Muscle of arm (tissue), 12 donors: ENCODE measurements around the gene TRAF2. TPM values are rescaled to one million over a fixed set of nuclear protein-coding genes. Genes with fewer than 3 reads are reported as not detected.

Experiments used
- DNase-seq: peaks from one replicate; pipeline ENCODE4 v3.0.0-alpha.2; 2013
- polyA plus RNA-seq, 12 donors: library from polyadenylated mRNA; unstranded; fragments of 120-200 nt; gene quantifications; one replicate each; pipeline ENCODE4 v1.2.1, GENCODE V29; 2013; ENCODE audit not compliant: insufficient read length in 12 of 12

Gene TRAF2
- polyA plus RNA-seq, 12 donors: 7.1 to 15.5 (median 9.1) TPM; not detected in 1

DNA sequence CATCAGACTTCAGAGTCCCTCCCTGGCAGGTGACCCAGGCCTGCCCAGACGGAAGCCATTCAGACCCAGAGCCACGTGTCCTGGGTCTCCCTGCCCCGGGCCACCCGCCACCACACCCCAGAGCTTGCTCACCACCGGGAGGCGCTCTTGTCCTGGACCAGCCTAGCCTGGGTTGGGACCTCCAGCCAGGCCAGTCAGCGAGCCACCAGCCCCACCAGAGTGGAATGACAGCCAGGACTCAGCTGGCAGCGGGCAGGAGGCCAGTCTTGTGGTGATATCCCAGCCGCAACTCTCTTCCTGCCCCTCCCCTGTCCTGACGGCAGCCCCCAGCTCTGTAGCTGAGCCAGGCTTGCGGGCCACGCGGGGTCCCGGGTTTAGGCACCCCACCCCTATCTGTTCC lies 89.3 kb downstream of the TRAF2 start:
- DNase-seq: no peak

Other genes starting within 250 kb of the TRAF2 start
- gene EGFL7, start 223.6 kb upstream of the TRAF2 start, polyA plus RNA-seq: 10 to 100 TPM in 11 of 12 donors, not detected in 1; 43.2 to 71.5 (median 49.6) TPM
- 10 to 100 TPM in 6 of 12 donors, 1 to 10 TPM in 5, not detected in 1; 8.2 to 32.3 (median 10.1) TPM for gene AGPAT2, start 199.1 kb upstream of the TRAF2 start, polyA plus RNA-seq
- 10 to 100 TPM in 10 of 12 donors, 1 to 10 TPM in 1, not detected in 1; 8.7 to 20.5 (median 14.0) TPM for gene DIPK1B, start 173.9 kb upstream of the TRAF2 start, polyA plus RNA-seq
- gene LCN10, start 143.6 kb upstream of the TRAF2 start, polyA plus RNA-seq: 10 to 100 TPM in 1 of 12 donors, 1 to 10 TPM in 10, not detected in 1; 2.0 to 21.3 (median 7.1) TPM
- gene LCN6, start 138.0 kb upstream of the TRAF2 start, polyA plus RNA-seq: under 1 TPM in 2 of 12 donors, not detected in 10; 0.21 to 0.40 TPM
- gene LCN8, start 128.3 kb upstream of the TRAF2 start, polyA plus RNA-seq: 10 to 100 TPM in 1 of 12 donors, 1 to 10 TPM in 8, under 1 TPM in 1, not detected in 2; 0.48 to 10.9 (median 4.1) TPM
- 1 to 10 TPM in 1 of 12 donors, under 1 TPM in 9, not detected in 2; 0.20 to 1.1 (median 0.44) TPM for gene LCN15, start 122.0 kb upstream of the TRAF2 start, polyA plus RNA-seq
- gene TMEM141, start 95.2 kb upstream of the TRAF2 start, polyA plus RNA-seq: 100 to 1,000 TPM in 1 of 12 donors, 10 to 100 TPM in 10, not detected in 1; 26.7 to 128 (median 30.8) TPM
- 1 to 10 TPM in 9 of 12 donors, under 1 TPM in 1, not detected in 2; 0.71 to 3.7 (median 2.7) TPM for gene CCDC183, start 90.2 kb upstream of the TRAF2 start, polyA plus RNA-seq
- gene RABL6, start 78.6 kb upstream of the TRAF2 start, polyA plus RNA-seq: 10 to 100 TPM in 11 of 12 donors, not detected in 1; 40.9 to 81.7 (median 48.7) TPM
- 1 to 10 TPM in 10 of 12 donors, under 1 TPM in 1, not detected in 1; 0.93 to 7.0 (median 1.5) TPM for gene AJM1, start 44.0 kb upstream of the TRAF2 start, polyA plus RNA-seq
- gene PHPT1, start 37.1 kb upstream of the TRAF2 start, polyA plus RNA-seq: 100 to 1,000 TPM in 2 of 12 donors, 10 to 100 TPM in 9, not detected in 1; 60.3 to 100 (median 73.7) TPM
- gene MAMDC4, start 34.2 kb upstream of the TRAF2 start, polyA plus RNA-seq: 100 to 1,000 TPM in 1 of 12 donors, 1 to 10 TPM in 10, not detected in 1; 2.7 to 131 (median 3.9) TPM
- 100 to 1,000 TPM in 11 of 12 donors, not detected in 1; 262 to 391 (median 299) TPM for gene EDF1, start 20.2 kb upstream of the TRAF2 start, polyA plus RNA-seq
- gene FBXW5, start 58.2 kb downstream of the TRAF2 start, polyA plus RNA-seq: 10 to 100 TPM in 11 of 12 donors, not detected in 1; 26.2 to 46.7 (median 30.6) TPM
- gene C8G, start 58.7 kb downstream of the TRAF2 start, polyA plus RNA-seq: 1 to 10 TPM in 1 of 12 donors, under 1 TPM in 7, not detected in 4; 0.27 to 1.2 (median 0.48) TPM
- 1 to 10 TPM in 5 of 12 donors, under 1 TPM in 4, not detected in 3; 0.23 to 1.4 (median 1.1) TPM for gene LCN12, start 65.8 kb downstream of the TRAF2 start, polyA plus RNA-seq
- gene PTGDS, start 91.0 kb downstream of the TRAF2 start, polyA plus RNA-seq: 10 to 100 TPM in 6 of 12 donors, 1 to 10 TPM in 4, not detected in 2; 5.3 to 30.3 (median 13.6) TPM
- gene LCNL1, start 96.5 kb downstream of the TRAF2 start, polyA plus RNA-seq: under 1 TPM in 10 of 12 donors, not detected in 2; 0.19 to 0.74 (median 0.54) TPM
- gene PAXX, start 105.9 kb downstream of the TRAF2 start, polyA plus RNA-seq: 10 to 100 TPM in 11 of 12 donors, not detected in 1; 15.5 to 51.6 (median 19.6) TPM
- 10 to 100 TPM in 1 of 12 donors, 1 to 10 TPM in 2, under 1 TPM in 6, not detected in 3; 0.23 to 26.6 (median 0.49) TPM for gene CLIC3, start 110.1 kb downstream of the TRAF2 start, polyA plus RNA-seq
- 10 to 100 TPM in 11 of 12 donors, not detected in 1; 10.1 to 28.9 (median 13.0) TPM for gene ABCA2, start 141.7 kb downstream of the TRAF2 start, polyA plus RNA-seq
- under 1 TPM in 3 of 12 donors, not detected in 9; 0.05 to 0.45 (median 0.08) TPM for gene FUT7, start 145.6 kb downstream of the TRAF2 start, polyA plus RNA-seq
- gene NPDC1, start 159.7 kb downstream of the TRAF2 start, polyA plus RNA-seq: 10 to 100 TPM in 11 of 12 donors, not detected in 1; 26.6 to 48.0 (median 30.3) TPM
- gene ENTPD2, start 167.5 kb downstream of the TRAF2 start, polyA plus RNA-seq: 10 to 100 TPM in 7 of 12 donors, 1 to 10 TPM in 4, not detected in 1; 8.6 to 21.8 (median 12.8) TPM
- 1 to 10 TPM in 11 of 12 donors, not detected in 1; 2.0 to 8.0 (median 3.3) TPM for gene SAPCD2, start 184.0 kb downstream of the TRAF2 start, polyA plus RNA-seq
- 1 to 10 TPM in 10 of 12 donors, not detected in 2; 1.4 to 3.8 (median 1.8) TPM for gene UAP1L1, start 191.0 kb downstream of the TRAF2 start, polyA plus RNA-seq
- gene MAN1B1, start 200.5 kb downstream of the TRAF2 start, polyA plus RNA-seq: 10 to 100 TPM in 11 of 12 donors, not detected in 1; 34.2 to 65.1 (median 37.7) TPM
- gene DPP7, start 228.2 kb downstream of the TRAF2 start, polyA plus RNA-seq: 10 to 100 TPM in 11 of 12 donors, not detected in 1; 16.7 to 86.0 (median 23.7) TPM